ENCODE measurements around the gene CYP8B1. TPM values are rescaled to one million over a fixed set of nuclear protein-coding genes. Genes with fewer than 3 reads are reported as not detected.

Gene CYP8B1
- total and polyA plus RNA-seq, 9 of the 15 experiments (the other 6 are each of a cell fraction or from before 2014, with no cell fraction given) = 0.04 TPM; not detected in 8

DNA sequence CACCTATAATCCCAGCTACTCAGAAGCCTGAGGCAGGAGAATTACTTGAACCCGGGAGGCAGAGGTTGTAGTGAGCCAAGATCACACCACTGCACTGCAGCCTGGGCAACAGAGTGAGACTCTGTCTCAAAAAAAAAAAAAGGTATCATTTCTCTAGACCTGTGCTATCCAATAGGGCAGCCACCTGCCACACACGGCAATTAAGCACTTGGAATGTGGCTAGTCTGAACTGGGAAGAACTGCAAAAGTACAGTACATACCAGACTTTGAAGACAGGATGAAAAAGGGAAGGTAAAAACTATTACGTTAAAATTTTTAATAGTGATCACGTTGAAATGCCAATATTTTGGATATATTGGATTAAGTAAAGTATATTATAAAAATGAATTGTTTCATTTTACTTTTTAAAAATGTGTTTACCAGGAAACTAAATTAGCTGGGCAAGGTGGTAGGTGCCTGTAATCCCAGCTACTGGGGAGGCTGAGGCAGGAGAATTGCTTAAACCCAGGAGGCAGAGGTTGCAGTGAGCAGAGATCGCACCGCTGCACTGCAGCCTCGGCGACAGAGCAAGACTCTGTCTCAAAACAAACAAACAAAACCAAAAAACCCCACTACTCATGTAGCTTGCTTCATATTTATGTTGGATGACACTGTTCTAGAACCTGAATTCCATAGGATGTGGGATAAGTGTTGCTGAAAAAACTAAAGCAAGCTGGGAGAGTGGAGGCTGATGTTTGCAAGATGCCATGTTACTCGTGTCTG lies 2.3 kb downstream of the CYP8B1 start (continued):
- TF ChIP-seq, protein P1, sequence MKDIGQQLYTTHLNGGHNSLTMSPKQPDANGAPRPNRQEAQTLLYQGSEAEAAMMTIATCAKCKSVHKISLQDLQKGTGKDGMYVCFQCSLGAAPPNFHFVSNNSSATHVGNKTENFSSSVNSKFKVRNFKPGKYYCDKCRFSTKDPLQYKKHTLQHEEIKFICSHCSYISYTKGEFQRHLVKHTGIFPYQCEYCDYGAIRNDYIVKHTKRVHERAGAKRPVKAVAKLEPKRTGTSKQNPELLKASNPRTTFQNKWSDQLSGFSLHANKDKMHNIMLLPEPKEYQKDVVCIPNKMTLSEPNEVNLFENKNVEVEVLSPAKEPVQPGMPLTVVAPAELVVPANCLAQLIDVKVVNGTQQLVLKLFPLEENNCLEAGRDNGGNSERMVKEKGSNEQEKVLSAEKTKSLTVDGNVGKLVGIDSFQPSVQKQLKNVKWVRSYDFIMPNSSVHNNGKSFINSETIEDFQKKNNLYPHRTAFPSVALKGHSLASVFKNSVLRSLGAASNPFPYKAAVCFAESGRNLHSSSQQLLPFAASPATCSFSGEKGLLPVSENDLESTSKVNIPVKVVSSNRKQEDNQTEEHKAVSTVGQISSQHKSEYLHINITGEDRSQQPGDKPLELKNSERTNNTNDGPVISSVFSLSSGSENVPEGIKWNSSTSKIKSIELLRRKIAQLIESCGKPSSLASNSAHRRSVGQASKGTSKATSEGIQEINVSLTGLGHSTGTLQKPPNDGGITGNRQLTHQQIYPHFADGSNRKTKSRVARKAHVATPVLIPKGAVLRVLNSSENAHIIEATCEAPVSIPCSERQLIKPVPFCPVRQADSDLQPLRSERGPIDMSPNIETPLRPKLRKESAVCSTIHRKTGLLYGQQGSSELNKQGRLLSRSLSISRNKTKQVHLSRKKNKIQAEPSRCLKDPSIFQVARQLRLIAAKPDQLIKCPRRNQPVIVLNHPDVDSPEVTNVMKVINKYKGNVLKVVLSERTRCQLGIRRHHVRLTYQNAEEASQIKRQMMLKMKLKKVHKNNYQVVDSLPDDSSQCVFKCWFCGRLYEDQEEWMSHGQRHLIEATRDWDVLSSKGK (CRISPR knock-in tag; IDR thresholded peaks at IDR 0.05) = no peak
- TF ChIP-seq, protein P2, sequence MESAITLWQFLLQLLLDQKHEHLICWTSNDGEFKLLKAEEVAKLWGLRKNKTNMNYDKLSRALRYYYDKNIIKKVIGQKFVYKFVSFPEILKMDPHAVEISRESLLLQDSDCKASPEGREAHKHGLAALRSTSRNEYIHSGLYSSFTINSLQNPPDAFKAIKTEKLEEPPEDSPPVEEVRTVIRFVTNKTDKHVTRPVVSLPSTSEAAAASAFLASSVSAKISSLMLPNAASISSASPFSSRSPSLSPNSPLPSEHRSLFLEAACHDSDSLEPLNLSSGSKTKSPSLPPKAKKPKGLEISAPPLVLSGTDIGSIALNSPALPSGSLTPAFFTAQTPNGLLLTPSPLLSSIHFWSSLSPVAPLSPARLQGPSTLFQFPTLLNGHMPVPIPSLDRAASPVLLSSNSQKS (CRISPR knock-in tag; IDR thresholded peaks at IDR 0.05) = no peak
- TF ChIP-seq ZNF589 (CRISPR knock-in tag; IDR thresholded peaks at IDR 0.05; ENCODE audit: low read depth) (no peak), RB1 (IDR thresholded peaks at IDR 0.05; ENCODE audit: low read depth) (no peak), EHMT2 (IDR thresholded peaks at IDR 0.05) (no peak)

All from K562 (cell line).